Daoy (cell line): Measurements from ENCODE around the gene ZNF853. TPM values are rescaled to one million over a fixed set of nuclear protein-coding genes. Genes with fewer than 3 reads are reported as not detected.
A peak's percentile ranks its signal among the peaks of the same experiment; 100 is the strongest.
"Not testable (repeated sequence)": the region's sequence is repeated elsewhere in the genome, so short reads cannot be mapped to it uniquely, and the experiment has no call there.

Experiments
- DNase-seq: peaks from one replicate; pipeline ENCODE4 v3.0.0-alpha.2; 2015; ENCODE audit warnings: low read depth
- total RNA-seq: library from RNA; depleted of rRNA; stranded (reverse); fragments of >200 nt; shearing (Covaris generic); gene quantifications from 2 replicates; pipeline ENCODE4 v1.2.3, GENCODE V29; 2014; rRNA removed

The ZNF853 gene
- 0.86 and 1.1 TPM in 2 replicates for total RNA-seq

GRCh38 chr7:6614953-6615722 is at the start of gene ZNF853:
Gene ZNF853, plus strand, starts transcription at chr7:6615610. Its CDS starts 565 bp downstream, at chr7:6616175.
- no peak for DNase-seq

GRCh38 chr7:6565655-6566054 is 49.8 kb upstream of the ZNF853 start:
- DNase-seq = no peak

GRCh38 chr7:6567886-6568285 is 47.5 kb upstream of the ZNF853 start:
- DNase-seq = no peak

GRCh38 chr7:6571160-6571779 is 44.1 kb upstream of the ZNF853 start:
- no peak for DNase-seq

GRCh38 chr7:6575281-6576023 is 40.0 kb upstream of the ZNF853 start:
- no peak for DNase-seq

GRCh38 chr7:6576024-6576866 is 39.2 kb upstream of the ZNF853 start:
- no peak for DNase-seq

- DNase-seq = not testable (repeated sequence)
Measured at GRCh38 chr7:6576867-6577368, 38.5 kb upstream of the ZNF853 start.

GRCh38 chr7:6577369-6578113 is 37.9 kb upstream of the ZNF853 start, which contains the start of gene ZDHHC4:
Gene ZDHHC4, plus strand, starts transcription at chr7:6577454. Its CDS starts 3,108 bp downstream, at chr7:6580562.
- DNase-seq = peak; percentile 90

- no peak for DNase-seq
Measured at GRCh38 chr7:6578114-6579084, 37.0 kb upstream of the ZNF853 start.

GRCh38 chr7:6579446-6579845 is 36.0 kb upstream of the ZNF853 start:
- no peak for DNase-seq

- not testable (repeated sequence) for DNase-seq
Measured at GRCh38 chr7:6585746-6586432, 29.5 kb upstream of the ZNF853 start.

GRCh38 chr7:6588566-6588965 is 26.8 kb upstream of the ZNF853 start:
- no peak for DNase-seq

GRCh38 chr7:6589151-6589828 is 26.1 kb upstream of the ZNF853 start:
- no peak for DNase-seq

- DNase-seq = peak; percentile 86
Measured at GRCh38 chr7:6589829-6590644, 25.4 kb upstream of the ZNF853 start, which contains the start of gene INTS15. Gene INTS15, plus strand, starts transcription at chr7:6590021. Its CDS starts 263 bp downstream, at chr7:6590284.

- DNase-seq = no peak
Measured at GRCh38 chr7:6590645-6591110, 24.7 kb upstream of the ZNF853 start.

GRCh38 chr7:6600093-6600492 is 15.3 kb upstream of the ZNF853 start:
- no peak for DNase-seq

GRCh38 chr7:6604458-6604857 is 11.0 kb upstream of the ZNF853 start:
- DNase-seq = no peak
